HG03521 (cell line): ENCODE data around the gene GIMAP2.

Experiments
- ATAC-seq: cut with Tn5 transposase; IDR thresholded peaks from one replicate; pipeline ENCODE4 v1.9.1; 2021; ENCODE audit warnings: mild to moderate bottlenecking, moderate library complexity; ENCODE audit not compliant: unreplicated experiment

The GIMAP2 gene

GRCh38 chr7:150731916-150732315, 46.4 kb downstream of the GIMAP2 start:
- no peak for ATAC-seq

GRCh38 chr7:150732786-150733481, 47.4 kb downstream of the GIMAP2 start:
- no peak for ATAC-seq

GRCh38 chr7:150733482-150734095, 48.1 kb downstream of the GIMAP2 start:
- ATAC-seq = no peak

- no peak for ATAC-seq
These were observed 48.7 kb downstream of the GIMAP2 start for GRCh38 chr7:150734254-150734653.

- no peak for ATAC-seq
These were observed 50.3 kb downstream of the GIMAP2 start for GRCh38 chr7:150735596-150736358.

GRCh38 chr7:150736864-150737263, 51.4 kb downstream of the GIMAP2 start:
- ATAC-seq = no peak

- ATAC-seq = no peak
These were observed 52.0 kb downstream of the GIMAP2 start, which contains the start of gene GIMAP5 for GRCh38 chr7:150737265-150738055. TSS of gene GIMAP5 (plus strand) at chr7:150737418. CDS start at chr7:150740885, 3,467 bp downstream.

GRCh38 chr7:150738092-150738491, 52.6 kb downstream of the GIMAP2 start:
- no peak for ATAC-seq

GRCh38 chr7:150738591-150739001, 53.1 kb downstream of the GIMAP2 start:
- no peak for ATAC-seq

- ATAC-seq = no peak
These were observed 53.5 kb downstream of the GIMAP2 start for GRCh38 chr7:150739033-150739432.

- ATAC-seq = no peak
These were observed 54.5 kb downstream of the GIMAP2 start for GRCh38 chr7:150740053-150740452.

- ATAC-seq = no peak
These were observed 56.9 kb downstream of the GIMAP2 start for GRCh38 chr7:150742286-150742968.
